Mesothelial cell of epicardium (in vitro differentiated cells): ENCODE results near the gene ADCY7. TPM values are rescaled to one million over a fixed set of nuclear protein-coding genes. Genes with fewer than 3 reads are reported as not detected.

Experiments used
- DNase-seq, 2 experiments: peaks; one replicate each; pipeline ENCODE4 v3.0.0; 2021; ENCODE audit warnings: low spot score in 2 of 2; ENCODE audit not compliant: unreplicated experiment in 2 of 2
- H3K27ac Mint-ChIP-seq: 2 replicates; pipeline ENCODE4 v1.8.0; 2021; ENCODE audit warnings: mixed read lengths
- H3K27me3 Mint-ChIP-seq: 2 replicates; pipeline ENCODE4 v1.8.0; 2021; ENCODE audit warnings: low read depth, mixed read lengths
- H3K36me3 Mint-ChIP-seq: 2 replicates; pipeline ENCODE4 v1.8.0; 2021; ENCODE audit warnings: mixed read lengths
- H3K4me1 Mint-ChIP-seq: 2 replicates; pipeline ENCODE4 v1.8.0; 2021; ENCODE audit warnings: mixed read lengths
- H3K4me3 Mint-ChIP-seq: 2 replicates; pipeline ENCODE4 v1.8.0; 2021; ENCODE audit warnings: mild to moderate bottlenecking, moderate library complexity, mixed read lengths
- H3K9me3 Mint-ChIP-seq: 2 replicates; pipeline ENCODE4 v1.8.0; 2021; ENCODE audit warnings: mixed read lengths
- total RNA-seq: library from RNA; stranded (reverse); gene quantifications from 3 replicates; pipeline ENCODE4 v1.2.1, GENCODE V29; 2021
- TF ChIP-seq, protein P1 (sequence below): fragments of 200-600 bp; sonication (generic); IDR thresholded peaks from one replicate; pipeline ENCODE4 v1.5.0; 2021; ENCODE audit warnings: antibody characterized with exemption; ENCODE audit not compliant: unreplicated experiment

The ADCY7 gene
- total RNA-seq, 1 donor from 2014 or later = 25.7 TPM

DNA sequence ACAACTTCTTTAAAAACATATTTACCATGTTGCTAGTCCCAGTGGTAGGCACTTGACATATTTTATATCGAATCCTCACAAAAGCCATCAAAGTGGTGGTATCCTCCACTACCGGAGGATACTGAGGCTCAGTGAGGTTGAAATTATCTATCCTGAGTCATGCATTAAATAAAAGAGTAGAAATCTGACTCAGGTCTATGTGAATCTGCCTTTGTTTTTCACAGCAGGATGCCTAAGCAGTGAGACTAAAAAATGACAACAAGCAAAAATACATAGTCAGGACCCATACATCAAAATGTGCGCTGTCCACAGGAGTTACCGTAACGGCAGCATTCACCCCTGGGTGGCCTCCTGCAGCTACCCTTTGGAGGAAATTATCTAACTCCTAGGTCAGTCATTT lies 84.8 kb downstream of the ADCY7 start:
- Mint-ChIP-seq H3K27me3 (no peaks in the 10 kb centered on the region), H3K4me3 (no peak overlapping the region), H3K9me3 (peaks cover 16% of the 10 kb centered on the region), H3K27ac (no peak overlapping the region), H3K36me3 (peaks cover 57% of the 10 kb centered on the region), H3K4me1 (no peaks in the 10 kb centered on the region)
- DNase-seq = no peak
- TF ChIP-seq, protein P1, sequence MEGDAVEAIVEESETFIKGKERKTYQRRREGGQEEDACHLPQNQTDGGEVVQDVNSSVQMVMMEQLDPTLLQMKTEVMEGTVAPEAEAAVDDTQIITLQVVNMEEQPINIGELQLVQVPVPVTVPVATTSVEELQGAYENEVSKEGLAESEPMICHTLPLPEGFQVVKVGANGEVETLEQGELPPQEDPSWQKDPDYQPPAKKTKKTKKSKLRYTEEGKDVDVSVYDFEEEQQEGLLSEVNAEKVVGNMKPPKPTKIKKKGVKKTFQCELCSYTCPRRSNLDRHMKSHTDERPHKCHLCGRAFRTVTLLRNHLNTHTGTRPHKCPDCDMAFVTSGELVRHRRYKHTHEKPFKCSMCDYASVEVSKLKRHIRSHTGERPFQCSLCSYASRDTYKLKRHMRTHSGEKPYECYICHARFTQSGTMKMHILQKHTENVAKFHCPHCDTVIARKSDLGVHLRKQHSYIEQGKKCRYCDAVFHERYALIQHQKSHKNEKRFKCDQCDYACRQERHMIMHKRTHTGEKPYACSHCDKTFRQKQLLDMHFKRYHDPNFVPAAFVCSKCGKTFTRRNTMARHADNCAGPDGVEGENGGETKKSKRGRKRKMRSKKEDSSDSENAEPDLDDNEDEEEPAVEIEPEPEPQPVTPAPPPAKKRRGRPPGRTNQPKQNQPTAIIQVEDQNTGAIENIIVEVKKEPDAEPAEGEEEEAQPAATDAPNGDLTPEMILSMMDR = no peak

DNA sequence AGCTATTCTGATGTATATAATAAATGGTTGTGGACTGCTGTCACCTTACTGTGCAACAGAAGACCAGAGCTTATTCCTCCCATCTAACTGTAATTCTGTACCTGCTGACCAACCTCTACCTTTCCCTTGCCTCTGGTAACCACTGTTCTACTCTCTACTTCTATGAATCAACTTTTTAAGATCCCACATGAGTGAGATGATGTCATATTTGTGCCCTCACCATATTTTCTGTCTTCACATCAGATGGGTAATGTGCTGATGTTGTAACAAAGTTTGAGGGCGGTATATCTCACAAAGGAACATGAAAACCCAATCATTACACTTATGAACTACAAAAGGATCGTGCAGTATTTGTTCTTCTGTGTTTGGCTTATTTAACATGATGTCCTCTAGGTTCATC lies 85.6 kb downstream of the ADCY7 start:
- Mint-ChIP-seq H3K4me1 (no peaks in the 10 kb centered on the region), H3K36me3 (peaks cover 51% of the 10 kb centered on the region), H3K9me3 (peaks cover 14% of the 10 kb centered on the region), H3K4me3 (no peak overlapping the region), H3K27ac (no peak overlapping the region), H3K27me3 (no peaks in the 10 kb centered on the region)
- TF ChIP-seq, protein P1 = no peak
- DNase-seq = no peak

- Mint-ChIP-seq H3K4me1 (no peaks in the 10 kb centered on the region), H3K27ac (no peak overlapping the region), H3K27me3 (no peaks in the 10 kb centered on the region), H3K36me3 (peaks cover 34% of the 10 kb centered on the region), H3K4me3 (no peak overlapping the region), H3K9me3 (peaks cover 9% of the 10 kb centered on the region)
- DNase-seq = no peak
- TF ChIP-seq, protein P1 = no peak
These were observed 87.7 kb downstream of the ADCY7 start for GRCh38 chr16:50354082-50354481.

DNA sequence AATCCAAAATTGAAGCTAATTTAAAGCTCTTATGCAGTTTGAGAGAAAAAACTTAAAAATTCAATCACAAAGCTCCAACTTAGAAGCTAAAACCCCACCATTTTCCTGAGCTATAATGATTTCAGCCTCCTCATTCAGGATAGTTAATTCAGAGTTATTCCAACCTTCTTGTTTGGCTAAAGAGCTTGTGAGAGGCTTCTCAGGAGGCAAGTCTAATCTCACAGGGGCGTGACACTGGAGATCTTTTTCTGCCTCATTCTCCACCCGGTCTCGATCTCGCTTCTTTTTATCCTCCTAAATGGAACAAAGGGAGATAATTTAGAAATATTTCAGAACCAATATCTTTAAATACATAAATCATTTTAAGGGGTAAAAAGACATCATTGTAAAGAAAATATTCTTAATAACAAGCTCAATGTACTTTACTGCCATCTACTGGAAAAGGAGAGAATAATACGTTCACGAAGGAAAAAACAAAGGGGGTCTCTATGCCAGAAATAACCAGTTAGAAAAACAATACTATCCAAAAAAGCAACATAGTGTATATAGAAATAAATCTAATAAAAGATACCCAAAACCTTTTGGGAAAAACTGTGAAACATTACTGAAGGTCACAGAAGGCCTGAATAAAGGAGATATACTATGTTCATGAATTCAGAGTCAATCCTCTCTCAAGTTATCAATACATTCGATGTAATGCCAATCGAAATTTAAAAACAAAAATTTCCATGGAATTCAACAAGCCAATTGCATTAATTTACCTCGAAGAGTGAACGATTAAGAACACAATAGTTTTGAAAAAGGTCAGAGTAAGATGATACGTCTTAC lies 88.5 kb downstream of the ADCY7 start:
- Mint-ChIP-seq H3K27me3 (no peaks in the 10 kb centered on the region), H3K4me1 (no peaks in the 10 kb centered on the region), H3K27ac (no peak overlapping the region), H3K9me3 (peaks cover 6% of the 10 kb centered on the region), H3K36me3 (peaks cover 30% of the 10 kb centered on the region), H3K4me3 (no peak overlapping the region)
- TF ChIP-seq, protein P1 = peak; percentile 54
- DNase-seq = no peak

GRCh38 chr16:50359626-50360025 lies 93.3 kb downstream of the ADCY7 start:
- peaks cover 29% of the 10 kb centered on the region for H3K36me3 Mint-ChIP-seq
- TF ChIP-seq, protein P1 = no peak
- DNase-seq = no peak
- no peaks in the 10 kb centered on the region for H3K27me3 Mint-ChIP-seq
- no peaks in the 10 kb centered on the region for H3K4me1 Mint-ChIP-seq
- no peak overlapping the region for H3K4me3 Mint-ChIP-seq
- peaks cover 6% of the 10 kb centered on the region for H3K9me3 Mint-ChIP-seq
- H3K27ac Mint-ChIP-seq = peak overlapping the region; percentile 49
